Stimulated activated naive CD8-positive, alpha-beta T cell treated with anti-CD3 and anti-CD28 coated beads, Interleukin-15, Interleukin-2, amounts not matched to agents 100 U/mL and 50 U/mL, for 24 hours (primary cell): Measurements from ENCODE around the gene LPCAT1.

ENCODE experiments used
- ATAC-seq: fragments of 150-1000 bp; cut with Tn5 transposase; one replicate; pipeline ENCODE4 v1.10.0; 2021
- DNase-seq: peaks from one replicate; pipeline ENCODE4 v3.0.0; 2021

LPCAT1 gene

GRCh38 chr5:1421521-1422341 lies 102.0 kb downstream of the LPCAT1 start:
- DNase-seq: no peak
- no peak for ATAC-seq

GRCh38 chr5:1420211-1421195 lies 103.3 kb downstream of the LPCAT1 start:
- ATAC-seq: no peak
- no peak for DNase-seq

- no peak for ATAC-seq
- DNase-seq: no peak
Measured at GRCh38 chr5:1419476-1420210, 104.1 kb downstream of the LPCAT1 start.

GRCh38 chr5:1418921-1419280 lies 104.9 kb downstream of the LPCAT1 start:
- ATAC-seq: no peak

GRCh38 chr5:1418238-1418920 lies 105.4 kb downstream of the LPCAT1 start:
- no peak for DNase-seq
- ATAC-seq: no peak

More at GRCh38 chr5:1418921-1419280, 104.9 kb downstream of the LPCAT1 start:
- no peak for DNase-seq

- DNase-seq: no peak
- no peak for ATAC-seq
Measured at GRCh38 chr5:1417586-1418225, 106.1 kb downstream of the LPCAT1 start.

GRCh38 chr5:1416856-1417469 lies 106.8 kb downstream of the LPCAT1 start:
- ATAC-seq: no peak
- no peak for DNase-seq

- no peak for DNase-seq
- ATAC-seq: no peak
Measured at GRCh38 chr5:1415626-1416360, 108.0 kb downstream of the LPCAT1 start.

GRCh38 chr5:1415059-1415425 lies 108.7 kb downstream of the LPCAT1 start:
- ATAC-seq (no peak), DNase-seq (no peak)

- no peak for ATAC-seq
- no peak for DNase-seq
Measured at GRCh38 chr5:1414311-1415058, 109.3 kb downstream of the LPCAT1 start.

- no peak for ATAC-seq
- no peak for DNase-seq
Measured at GRCh38 chr5:1413611-1414241, 110.0 kb downstream of the LPCAT1 start.

- DNase-seq: no peak
- ATAC-seq: no peak
Measured at GRCh38 chr5:1413211-1413610, 110.5 kb downstream of the LPCAT1 start.

GRCh38 chr5:1412621-1413020 lies 111.1 kb downstream of the LPCAT1 start:
- no peak for DNase-seq
- no peak for ATAC-seq

- no peak for ATAC-seq
Measured at GRCh38 chr5:1412163-1412562, 111.6 kb downstream of the LPCAT1 start.

More at GRCh38 chr5:1412163-1412562, 111.6 kb downstream of the LPCAT1 start:
- no peak for DNase-seq
